Hepatocyte (in vitro differentiated cells): ENCODE measurements around the gene UTP11.

Source experiments
- EZH2 ChIP-seq: fragments of 200-600 bp; sonication (generic); IDR thresholded peaks from 2 replicates; pipeline ENCODE4 v1.6.1; 2016; ENCODE audit warnings: antibody characterized with exemption, mild to moderate bottlenecking, borderline replicate concordance
- TF ChIP-seq, protein P1 (sequence below): fragments of 200-600 bp; sonication (generic); IDR thresholded peaks from 2 replicates; pipeline ENCODE4 v1.5.1; 2016; ENCODE audit warnings: antibody characterized with exemption, mild to moderate bottlenecking; ENCODE audit not compliant: poor library complexity

DNA sequence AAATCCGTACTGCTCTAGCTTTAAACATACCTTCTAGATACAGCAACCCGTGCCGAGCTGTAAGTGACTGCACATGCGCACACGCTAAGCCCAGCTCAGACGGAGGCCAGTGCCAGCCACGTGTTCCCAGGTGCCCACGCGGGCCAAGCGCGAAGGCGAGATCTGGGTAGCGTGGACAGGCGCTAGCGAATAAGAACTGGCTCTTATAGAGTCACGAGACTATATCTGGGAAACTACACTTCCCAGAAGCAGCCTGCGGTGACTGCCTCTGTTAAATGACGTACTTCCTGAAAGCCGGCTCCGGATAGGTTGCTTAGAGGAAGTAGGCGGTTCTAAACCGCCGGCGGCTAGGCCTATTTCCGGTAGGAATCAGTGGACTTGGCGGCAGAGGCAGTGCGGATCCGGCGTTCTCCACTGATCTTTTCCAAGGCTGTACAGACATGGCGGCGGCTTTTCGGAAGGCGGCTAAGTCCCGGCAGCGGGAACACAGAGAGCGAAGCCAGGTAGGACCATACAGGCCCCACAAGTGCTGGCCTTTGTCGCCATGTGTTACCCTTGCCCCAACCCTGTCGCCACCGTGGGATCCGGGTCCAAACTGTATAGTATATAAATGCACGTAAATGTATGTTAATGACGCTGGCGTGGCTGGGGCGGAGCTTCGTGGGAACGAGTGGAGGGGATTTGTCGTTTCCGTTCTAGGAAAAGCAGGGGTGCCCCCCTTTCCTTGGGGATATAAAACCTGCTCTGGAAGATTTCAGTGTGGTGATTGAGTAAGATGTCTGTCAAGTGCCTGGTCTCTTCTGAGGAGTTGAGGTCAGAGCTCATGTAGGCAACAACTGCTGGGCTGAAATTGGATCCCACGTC is at the start of gene UTP11:
- TF ChIP-seq, protein P1, sequence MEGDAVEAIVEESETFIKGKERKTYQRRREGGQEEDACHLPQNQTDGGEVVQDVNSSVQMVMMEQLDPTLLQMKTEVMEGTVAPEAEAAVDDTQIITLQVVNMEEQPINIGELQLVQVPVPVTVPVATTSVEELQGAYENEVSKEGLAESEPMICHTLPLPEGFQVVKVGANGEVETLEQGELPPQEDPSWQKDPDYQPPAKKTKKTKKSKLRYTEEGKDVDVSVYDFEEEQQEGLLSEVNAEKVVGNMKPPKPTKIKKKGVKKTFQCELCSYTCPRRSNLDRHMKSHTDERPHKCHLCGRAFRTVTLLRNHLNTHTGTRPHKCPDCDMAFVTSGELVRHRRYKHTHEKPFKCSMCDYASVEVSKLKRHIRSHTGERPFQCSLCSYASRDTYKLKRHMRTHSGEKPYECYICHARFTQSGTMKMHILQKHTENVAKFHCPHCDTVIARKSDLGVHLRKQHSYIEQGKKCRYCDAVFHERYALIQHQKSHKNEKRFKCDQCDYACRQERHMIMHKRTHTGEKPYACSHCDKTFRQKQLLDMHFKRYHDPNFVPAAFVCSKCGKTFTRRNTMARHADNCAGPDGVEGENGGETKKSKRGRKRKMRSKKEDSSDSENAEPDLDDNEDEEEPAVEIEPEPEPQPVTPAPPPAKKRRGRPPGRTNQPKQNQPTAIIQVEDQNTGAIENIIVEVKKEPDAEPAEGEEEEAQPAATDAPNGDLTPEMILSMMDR = no peak
- TF ChIP-seq EZH2 = no peak
